HG02642 (cell line): ENCODE data around the gene SREK1IP1.

Experiments
- ATAC-seq: cut with Tn5 transposase; IDR thresholded peaks from one replicate; pipeline ENCODE4 v1.9.1; 2021; ENCODE audit warnings: mild to moderate bottlenecking; ENCODE audit not compliant: unreplicated experiment, poor library complexity

SREK1IP1 gene

GRCh38 chr5:64690104-64690416, 78.4 kb downstream of the SREK1IP1 start:
- no peak for ATAC-seq

GRCh38 chr5:64688965-64689364, 79.5 kb downstream of the SREK1IP1 start:
- ATAC-seq = no peak

- ATAC-seq = no peak
Observed at GRCh38 chr5:64688391-64688790, 80.1 kb downstream of the SREK1IP1 start.

GRCh38 chr5:64685866-64686265, 82.6 kb downstream of the SREK1IP1 start:
- no peak for ATAC-seq

GRCh38 chr5:64682608-64683007, 85.9 kb downstream of the SREK1IP1 start:
- no peak for ATAC-seq

- ATAC-seq = no peak
Observed at GRCh38 chr5:64680289-64680688, 88.2 kb downstream of the SREK1IP1 start.

- ATAC-seq = no peak
Observed at GRCh38 chr5:64678374-64678773, 90.1 kb downstream of the SREK1IP1 start.

GRCh38 chr5:64671678-64672077, 96.8 kb downstream of the SREK1IP1 start:
- no peak for ATAC-seq

- ATAC-seq = no peak
Observed at GRCh38 chr5:64670277-64670676, 98.2 kb downstream of the SREK1IP1 start.
